NCI-H2081 treated with DMSO at 0.1 percent for 48 hours (cell line): ENCODE measurements around the gene ZG16.
A peak's percentile ranks its signal among the peaks of the same experiment; 100 is the strongest.
"Not testable (repeated sequence)": the region's sequence is repeated elsewhere in the genome, so short reads cannot be mapped to it uniquely, and the experiment has no call there.

Experiments used
- DNase-seq: peaks from one replicate; lab custom pipeline; 2025; lab: John Stamatoyannopoulos, UW

Gene ZG16

DNA sequence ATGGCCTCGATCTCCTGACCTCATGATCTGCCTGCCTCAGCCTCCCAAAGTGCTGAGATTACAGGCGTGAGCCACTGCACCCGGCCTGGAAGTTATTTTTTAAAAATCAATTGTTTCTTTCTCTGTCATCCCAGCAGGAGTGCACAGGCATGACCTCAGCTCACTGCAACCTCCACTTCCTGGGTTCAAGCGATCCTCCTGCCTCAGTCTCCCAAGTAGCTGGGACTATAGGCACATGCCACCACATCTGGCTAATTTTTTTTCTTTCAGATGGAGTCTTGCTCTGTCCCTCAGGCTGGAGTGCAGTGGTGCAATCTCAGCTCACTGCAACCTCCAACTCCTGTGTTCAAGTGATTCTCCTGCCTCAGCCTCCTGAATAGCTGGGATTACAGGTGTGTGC, 9.1 kb downstream of the ZG16 start:
- not testable (repeated sequence) for DNase-seq

- DNase-seq: no peak
These were observed 11.7 kb downstream of the ZG16 start for GRCh38 chr16:29789775-29790182.

- DNase-seq: peak; percentile 71
These were observed 12.3 kb downstream of the ZG16 start, which contains the start of gene KIF22 for GRCh38 chr16:29790183-29790948. KIF22 (plus strand) TSS chr16:29790751; CDS start chr16:29790760, 9 bp downstream.

DNA sequence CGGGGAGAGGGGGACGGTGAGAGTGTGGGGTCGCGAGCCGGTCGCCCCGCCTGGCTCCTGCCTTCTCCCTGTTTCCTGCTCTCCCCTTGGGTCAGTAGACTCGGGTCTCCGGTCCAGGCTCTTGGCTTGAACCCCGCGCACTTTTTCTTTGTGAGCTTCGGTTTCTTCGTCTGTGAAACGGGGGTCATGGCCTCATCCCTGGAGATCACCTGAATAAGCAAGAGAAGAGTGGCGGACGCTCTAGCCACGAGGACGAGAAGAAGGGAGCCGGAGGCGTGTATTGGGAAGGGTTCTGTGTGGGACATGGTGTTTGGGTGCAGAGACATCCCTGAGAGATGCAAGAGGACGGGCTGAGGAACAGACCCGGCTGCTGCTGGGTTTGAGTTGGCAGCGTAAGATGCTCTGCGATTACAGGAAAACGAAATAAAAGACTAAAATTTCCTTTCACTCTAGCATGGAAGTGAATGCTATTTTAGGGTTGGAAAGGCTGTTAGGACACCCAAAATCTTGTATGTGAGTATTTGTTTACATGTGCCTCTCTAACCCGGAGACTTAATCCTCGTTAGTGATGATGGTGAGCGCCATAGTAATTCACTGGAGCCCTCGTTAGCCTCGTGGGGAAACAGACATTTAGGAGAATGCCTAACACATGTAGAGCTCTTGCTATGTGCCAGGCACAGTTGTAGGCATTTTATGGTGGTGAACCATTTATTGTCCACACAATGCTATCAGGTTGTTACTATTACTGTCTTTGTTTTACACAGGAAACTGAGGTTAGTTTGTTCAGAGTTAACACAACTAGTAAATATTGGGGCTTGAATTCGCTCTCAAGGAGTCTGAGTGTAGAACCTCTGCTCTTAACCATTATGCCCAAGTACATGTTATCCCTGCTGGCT, 13.1 kb downstream of the ZG16 start:
- no peak for DNase-seq

- no peak for DNase-seq
These were observed 14.1 kb downstream of the ZG16 start for GRCh38 chr16:29791845-29792807.

DNA sequence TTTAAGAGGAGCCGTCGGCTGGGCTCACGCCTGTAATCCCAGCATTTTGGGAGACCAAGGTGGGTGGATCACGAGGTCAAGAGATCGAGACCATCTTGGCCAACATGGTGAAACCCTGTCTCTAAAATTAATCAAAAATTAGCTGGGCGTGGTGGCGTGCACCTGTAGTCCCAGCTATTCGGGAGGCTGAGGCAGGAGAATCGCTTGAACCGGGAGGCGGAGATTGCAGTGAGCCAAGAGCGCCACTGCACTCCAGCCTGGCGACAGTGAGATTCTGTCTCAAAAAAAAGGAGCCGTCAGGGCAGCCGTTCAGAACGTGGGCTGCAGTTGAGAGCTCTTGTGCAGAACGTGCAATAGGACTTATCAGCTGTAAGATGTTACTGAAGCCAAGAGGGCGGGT, 15.1 kb downstream of the ZG16 start:
- not testable (repeated sequence) for DNase-seq

DNA sequence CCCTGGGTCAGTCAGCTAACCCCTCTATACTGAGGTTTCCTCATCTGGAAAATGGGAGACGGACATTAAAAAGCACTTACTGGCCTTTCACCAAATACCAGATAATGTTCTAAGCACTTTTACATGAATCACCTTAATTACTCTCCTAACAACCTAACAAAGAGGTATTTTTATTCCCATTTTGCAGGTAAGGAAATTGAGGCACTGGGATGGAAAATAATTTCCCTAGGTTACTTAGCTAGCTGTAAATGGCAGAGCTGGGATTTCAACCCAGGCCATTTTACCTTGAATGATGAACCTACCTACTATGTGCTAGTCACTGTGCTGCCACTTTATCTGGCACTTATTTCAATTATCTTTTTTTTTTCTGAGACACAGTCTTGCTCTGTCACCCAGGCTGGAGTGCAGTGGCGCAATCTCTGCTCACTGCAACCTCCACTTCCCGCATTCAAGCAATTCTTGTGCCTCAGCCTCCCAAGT, 16.2 kb downstream of the ZG16 start:
- DNase-seq: no peak

DNA sequence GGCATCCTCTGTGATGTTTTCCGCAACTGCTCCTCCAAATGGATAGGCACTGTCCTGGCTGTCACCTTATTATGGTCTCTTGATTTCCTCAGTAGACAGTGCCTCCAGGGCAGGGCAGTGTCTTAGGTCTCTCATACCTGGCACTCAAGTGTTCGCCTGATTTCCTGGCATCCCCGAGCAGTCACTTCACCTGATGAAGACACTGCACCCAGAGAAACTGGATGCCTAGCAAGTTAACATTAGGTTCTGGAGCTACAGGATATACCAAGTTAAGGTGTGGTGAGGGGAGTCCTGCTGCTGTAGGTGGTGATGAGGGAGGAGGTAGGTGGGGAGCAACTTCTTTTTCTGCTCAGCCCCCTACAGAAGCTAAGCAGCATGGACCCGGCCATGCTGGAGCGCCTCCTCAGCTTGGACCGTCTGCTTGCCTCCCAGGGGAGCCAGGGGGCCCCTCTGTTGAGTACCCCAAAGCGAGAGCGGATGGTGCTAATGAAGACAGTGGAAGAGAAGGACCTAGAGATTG, 24.4 kb downstream of the ZG16 start:
- no peak for DNase-seq

GRCh38 chr16:29804020-29804419, 26.0 kb downstream of the ZG16 start:
- no peak for DNase-seq

DNA sequence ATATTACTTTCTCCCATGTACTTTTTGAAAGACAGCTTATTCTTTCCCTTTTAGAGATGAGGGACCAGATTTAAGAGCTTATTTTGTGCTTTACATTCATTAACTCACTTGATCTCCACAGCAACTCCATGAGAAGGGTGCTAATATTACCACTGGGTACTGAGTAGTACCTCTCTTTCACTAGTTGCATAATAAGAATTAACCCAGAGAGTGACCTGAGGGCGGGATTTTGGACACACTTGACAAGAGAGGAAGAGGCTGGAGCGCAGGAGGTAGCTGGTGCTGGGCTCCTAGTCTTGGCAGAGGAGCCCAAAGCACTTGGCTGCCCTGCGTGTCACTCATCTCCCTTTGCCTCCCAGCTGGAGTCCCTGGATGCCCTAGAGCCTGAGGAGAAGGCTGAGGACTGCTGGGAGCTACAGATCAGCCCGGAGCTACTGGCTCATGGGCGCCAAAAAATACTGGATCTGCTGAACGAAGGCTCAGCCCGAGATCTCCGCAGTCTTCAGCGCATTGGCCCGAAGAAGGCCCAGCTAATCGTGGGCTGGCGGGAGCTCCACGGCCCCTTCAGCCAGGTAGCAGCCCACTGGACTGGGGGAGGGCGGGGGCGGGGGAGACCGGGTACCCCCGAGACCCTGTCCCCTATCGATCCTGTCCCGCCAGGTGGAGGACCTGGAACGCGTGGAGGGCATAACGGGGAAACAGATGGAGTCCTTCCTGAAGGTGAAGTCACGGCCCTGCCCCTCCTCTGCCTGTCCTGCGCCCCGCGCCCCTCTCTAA, 26.6 kb downstream of the ZG16 start:
- no peak for DNase-seq

DNA sequence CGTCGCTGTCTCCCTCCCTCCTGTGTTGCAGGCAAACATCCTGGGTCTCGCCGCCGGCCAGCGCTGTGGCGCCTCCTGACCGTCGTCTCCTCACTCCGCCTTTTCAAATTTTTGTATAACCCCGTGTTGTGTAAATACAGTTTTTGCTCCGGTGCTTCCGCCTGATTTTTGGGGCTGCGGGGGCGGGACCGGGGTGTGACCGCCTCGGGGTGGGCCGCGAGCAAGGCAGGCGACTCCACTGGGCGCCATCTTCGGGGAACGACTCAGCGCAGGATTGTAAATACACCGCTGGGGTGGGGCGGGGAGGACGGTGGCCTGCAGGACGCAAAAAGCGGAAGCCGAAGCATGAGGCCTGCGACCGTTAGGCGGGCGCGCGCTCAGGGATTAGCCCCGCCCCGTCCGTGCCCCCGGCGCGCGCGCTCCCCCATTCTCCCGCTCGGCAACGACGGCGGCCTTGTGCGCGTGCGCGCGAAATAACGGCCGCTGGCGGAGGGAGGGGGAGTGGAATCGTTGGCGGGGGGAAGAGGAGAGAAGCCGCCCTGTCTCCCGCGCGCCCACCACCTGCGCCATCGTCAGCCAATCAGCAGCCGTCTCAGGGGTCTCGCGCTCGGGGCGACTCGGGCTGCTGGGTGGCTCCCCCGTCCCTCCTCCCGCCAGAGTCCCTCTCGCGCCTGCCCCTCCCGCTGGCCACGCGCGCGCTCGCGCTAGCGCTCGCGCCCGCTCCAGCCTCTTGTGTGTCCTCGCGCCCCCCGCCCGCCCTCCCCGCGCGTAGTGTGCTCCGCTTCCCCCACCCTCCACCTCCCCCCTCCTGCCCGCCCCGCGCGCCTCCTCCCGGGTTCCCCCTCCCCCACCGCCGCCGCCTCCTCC, 27.4 kb downstream of the ZG16 start:
- peak; percentile 77 for DNase-seq

- no peak for DNase-seq
These were observed 28.1 kb downstream of the ZG16 start, which contains the start of gene MAZ for GRCh38 chr16:29806099-29806579. MAZ (plus strand) TSS chr16:29806529; CDS start chr16:29806702, 173 bp downstream.

DNA sequence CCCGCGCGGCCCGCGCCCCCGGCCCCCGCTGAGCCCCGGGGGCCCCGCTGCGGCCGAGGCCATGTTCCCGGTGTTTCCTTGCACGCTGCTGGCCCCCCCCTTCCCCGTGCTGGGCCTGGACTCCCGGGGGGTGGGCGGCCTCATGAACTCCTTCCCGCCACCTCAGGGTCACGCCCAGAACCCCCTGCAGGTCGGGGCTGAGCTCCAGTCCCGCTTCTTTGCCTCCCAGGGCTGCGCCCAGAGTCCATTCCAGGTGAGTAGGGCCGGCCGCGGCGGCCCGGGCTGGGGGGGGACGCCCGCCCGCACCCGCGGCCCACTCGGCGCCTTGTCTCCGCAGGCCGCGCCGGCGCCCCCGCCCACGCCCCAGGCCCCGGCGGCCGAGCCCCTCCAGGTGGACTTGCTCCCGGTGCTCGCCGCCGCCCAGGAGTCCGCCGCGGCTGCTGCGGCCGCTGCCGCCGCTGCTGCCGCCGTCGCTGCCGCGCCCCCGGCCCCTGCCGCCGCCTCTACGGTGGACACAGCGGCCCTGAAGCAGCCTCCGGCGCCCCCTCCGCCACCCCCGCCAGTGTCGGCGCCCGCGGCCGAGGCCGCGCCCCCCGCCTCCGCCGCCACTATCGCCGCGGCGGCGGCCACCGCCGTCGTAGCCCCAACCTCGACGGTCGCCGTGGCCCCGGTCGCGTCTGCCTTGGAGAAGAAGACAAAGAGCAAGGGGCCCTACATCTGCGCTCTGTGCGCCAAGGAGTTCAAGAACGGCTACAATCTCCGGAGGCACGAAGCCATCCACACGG, 28.8 kb downstream of the ZG16 start:
- no peak for DNase-seq

DNA sequence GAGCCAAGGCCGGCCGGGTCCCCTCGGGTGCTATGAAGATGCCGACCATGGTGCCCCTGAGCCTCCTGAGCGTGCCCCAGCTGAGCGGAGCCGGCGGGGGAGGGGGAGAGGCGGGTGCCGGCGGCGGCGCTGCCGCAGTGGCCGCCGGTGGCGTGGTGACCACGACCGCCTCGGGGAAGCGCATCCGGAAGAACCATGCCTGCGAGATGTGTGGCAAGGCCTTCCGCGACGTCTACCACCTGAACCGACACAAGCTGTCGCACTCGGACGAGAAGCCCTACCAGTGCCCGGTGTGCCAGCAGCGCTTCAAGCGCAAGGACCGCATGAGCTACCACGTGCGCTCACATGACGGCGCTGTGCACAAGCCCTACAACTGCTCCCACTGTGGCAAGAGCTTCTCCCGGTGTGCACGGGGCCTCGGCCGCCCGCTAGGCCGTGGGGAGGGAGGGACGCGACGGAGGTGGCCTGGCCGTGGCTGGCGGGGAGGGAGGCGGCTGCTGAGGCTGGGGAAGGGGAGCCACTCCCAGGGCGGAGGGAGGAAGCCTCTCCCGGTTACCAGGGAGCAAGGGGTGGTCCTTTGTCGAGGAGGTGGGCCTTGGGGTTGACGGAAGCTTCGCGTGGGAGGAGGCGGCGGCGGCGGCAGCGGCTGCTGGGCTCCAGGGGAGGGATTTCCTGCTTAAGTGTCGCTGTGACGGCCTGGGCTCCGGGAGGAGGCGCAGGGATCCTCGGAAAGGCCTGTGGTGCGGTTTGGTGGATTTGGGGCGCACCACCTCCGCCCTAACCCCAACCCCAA, 29.6 kb downstream of the ZG16 start:
- DNase-seq: no peak

GRCh38 chr16:29808219-29808900, 30.3 kb downstream of the ZG16 start:
- DNase-seq: no peak

- no peak for DNase-seq
These were observed 31.1 kb downstream of the ZG16 start for GRCh38 chr16:29809031-29809747.
